ENCODE data around the gene NUP42.

NUP42 gene

GRCh38 chr7:23232966-23233365 is 51.1 kb downstream of the NUP42 start:
- Histone ChIP-seq H3K4me1 (ENCODE audit: control insufficient read depth, insufficient read depth, low read length, unreplicated experiment) (peaks cover 9% of the 10 kb centered on the region), H3K36me3 (ENCODE audit: insufficient read depth, low read length) (no peaks in the 10 kb centered on the region), H2AFZ (ENCODE audit: low read length, unreplicated experiment) (no peak overlapping the region), H3K27me3 (ENCODE audit: insufficient read depth, low read length) (no peaks in the 10 kb centered on the region), H3K79me2 (ENCODE audit: control insufficient read depth, insufficient read depth, low read length, unreplicated experiment) (no peaks in the 10 kb centered on the region), H3K27ac (ENCODE audit: low read depth, low read length) (no peak overlapping the region), H3K4me3 (ENCODE audit: low read depth, low read length) (no peak overlapping the region)

DNA sequence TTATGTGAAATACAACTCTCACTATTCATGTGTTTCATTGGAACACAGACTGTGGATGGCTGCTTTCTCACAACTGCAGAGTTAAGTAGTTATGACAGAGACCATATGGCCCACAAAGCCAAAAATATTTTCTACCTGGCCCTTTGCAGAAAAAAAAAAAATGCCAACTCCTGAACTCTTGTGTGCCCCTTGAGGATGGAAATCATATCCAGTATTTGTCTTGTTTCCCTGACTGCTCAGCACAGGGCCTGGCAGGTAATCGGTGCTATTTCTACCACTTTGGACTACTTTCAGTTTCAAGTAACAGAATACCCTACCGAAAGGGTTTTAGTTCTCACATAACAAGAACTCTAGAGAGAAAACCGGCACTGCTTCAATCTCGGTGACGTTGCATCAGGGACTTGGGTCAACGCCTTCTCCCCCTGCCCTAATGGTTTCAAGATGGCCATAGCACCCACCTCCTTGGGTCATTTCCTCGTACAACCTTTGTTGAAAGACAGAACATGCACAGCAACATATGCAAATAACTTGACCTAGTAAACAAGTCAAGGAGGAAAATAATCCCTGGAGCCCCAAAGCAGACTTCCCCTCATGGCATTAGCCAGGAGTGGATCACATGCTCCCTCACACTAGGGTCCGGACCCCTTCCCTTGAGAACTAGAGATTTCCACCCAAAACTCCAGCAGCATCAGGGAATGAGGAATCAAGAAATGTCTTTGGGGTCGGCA is 52.9 kb downstream of the NUP42 start:
- Histone ChIP-seq H2AFZ (ENCODE audit: low read length, unreplicated experiment) (peak overlapping the region; percentile 61), H3K79me2 (ENCODE audit: control insufficient read depth, insufficient read depth, low read length, unreplicated experiment) (no peaks in the 10 kb centered on the region), H3K27ac (ENCODE audit: low read depth, low read length) (no peak overlapping the region), H3K27me3 (ENCODE audit: insufficient read depth, low read length) (no peaks in the 10 kb centered on the region), H3K4me3 (ENCODE audit: low read depth, low read length) (peak overlapping the region; percentile 54), H3K4me1 (ENCODE audit: control insufficient read depth, insufficient read depth, low read length, unreplicated experiment) (peaks cover 9% of the 10 kb centered on the region), H3K36me3 (ENCODE audit: insufficient read depth, low read length) (no peaks in the 10 kb centered on the region)

- Histone ChIP-seq H2AFZ (ENCODE audit: low read length, unreplicated experiment) (no peak overlapping the region), H3K4me3 (ENCODE audit: low read depth, low read length) (no peak overlapping the region), H3K36me3 (ENCODE audit: insufficient read depth, low read length) (no peaks in the 10 kb centered on the region), H3K79me2 (ENCODE audit: control insufficient read depth, insufficient read depth, low read length, unreplicated experiment) (no peaks in the 10 kb centered on the region), H3K27ac (ENCODE audit: low read depth, low read length) (no peak overlapping the region), H3K4me1 (ENCODE audit: control insufficient read depth, insufficient read depth, low read length, unreplicated experiment) (peaks cover 9% of the 10 kb centered on the region), H3K27me3 (ENCODE audit: insufficient read depth, low read length) (no peaks in the 10 kb centered on the region)
Observed at GRCh38 chr7:23235813-23236221, 54.0 kb downstream of the NUP42 start.

GRCh38 chr7:23237000-23237399 is 55.2 kb downstream of the NUP42 start:
- no peak overlapping the region for H2AFZ ChIP-seq (ENCODE audit: low read length, unreplicated experiment)
- H3K36me3 ChIP-seq (ENCODE audit: insufficient read depth, low read length): no peaks in the 10 kb centered on the region
- no peak overlapping the region for H3K27ac ChIP-seq (ENCODE audit: low read depth, low read length)
- no peaks in the 10 kb centered on the region for H3K27me3 ChIP-seq (ENCODE audit: insufficient read depth, low read length)
- peaks cover 9% of the 10 kb centered on the region for H3K4me1 ChIP-seq (ENCODE audit: control insufficient read depth, insufficient read depth, low read length, unreplicated experiment)
- H3K4me3 ChIP-seq (ENCODE audit: low read depth, low read length): no peak overlapping the region
- H3K79me2 ChIP-seq (ENCODE audit: control insufficient read depth, insufficient read depth, low read length, unreplicated experiment): no peaks in the 10 kb centered on the region

DNA sequence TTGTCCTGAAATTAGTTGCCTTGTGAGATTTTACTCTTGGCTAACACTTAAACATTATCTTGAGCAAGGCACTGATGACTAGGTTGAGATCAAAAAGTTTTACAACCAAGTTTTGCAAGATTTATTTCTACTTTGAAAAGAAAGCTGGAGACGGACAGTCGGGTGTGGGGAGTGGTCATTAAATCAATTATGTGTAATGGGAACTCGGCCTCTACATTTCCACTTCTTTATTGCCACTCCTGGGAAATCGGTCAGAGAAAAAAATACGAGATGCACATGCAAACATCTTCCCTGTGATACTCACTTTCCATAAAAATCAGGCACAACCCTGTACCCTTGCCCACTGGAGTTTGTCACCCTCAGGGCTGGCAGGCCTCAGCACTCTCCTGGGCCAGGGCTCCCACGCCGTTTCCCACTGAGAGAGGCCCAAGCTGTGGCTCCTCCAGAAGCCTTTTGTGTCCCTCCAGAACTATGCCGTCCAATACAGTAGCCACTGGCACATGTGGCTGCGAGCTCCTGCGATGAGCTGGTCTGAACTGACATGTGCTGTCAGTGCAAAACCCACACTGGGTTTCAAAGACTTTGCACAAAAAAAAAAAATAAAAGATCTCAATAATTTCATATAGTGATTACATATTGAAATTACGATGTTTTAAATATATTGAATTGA is 57.3 kb downstream of the NUP42 start:
- Histone ChIP-seq H2AFZ (ENCODE audit: low read length, unreplicated experiment) (no peak overlapping the region), H3K27ac (ENCODE audit: low read depth, low read length) (no peak overlapping the region), H3K4me1 (ENCODE audit: control insufficient read depth, insufficient read depth, low read length, unreplicated experiment) (peaks cover 13% of the 10 kb centered on the region), H3K36me3 (ENCODE audit: insufficient read depth, low read length) (no peaks in the 10 kb centered on the region), H3K27me3 (ENCODE audit: insufficient read depth, low read length) (no peaks in the 10 kb centered on the region), H3K4me3 (ENCODE audit: low read depth, low read length) (no peak overlapping the region), H3K79me2 (ENCODE audit: control insufficient read depth, insufficient read depth, low read length, unreplicated experiment) (no peaks in the 10 kb centered on the region)

DNA sequence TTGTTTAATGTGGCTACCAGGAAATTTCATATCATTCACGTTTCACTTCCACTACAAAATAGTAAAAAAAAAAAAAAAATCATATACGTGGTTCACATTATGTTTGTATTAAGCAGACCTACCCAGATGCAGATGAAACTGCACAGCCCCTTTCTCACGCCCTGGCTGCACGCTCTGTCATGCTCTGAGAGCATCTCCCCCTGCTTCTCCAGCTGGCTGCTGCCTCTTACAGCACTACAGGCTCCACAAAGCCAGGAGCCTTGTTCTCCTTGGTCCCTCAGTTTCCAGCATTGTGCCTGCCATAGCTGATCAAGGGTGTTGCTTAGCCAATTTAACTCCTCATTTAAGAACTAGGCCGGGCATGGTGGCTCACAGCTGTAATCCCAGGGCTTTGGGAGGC is 57.9 kb downstream of the NUP42 start:
- no peak overlapping the region for H2AFZ ChIP-seq (ENCODE audit: low read length, unreplicated experiment)
- peaks cover 13% of the 10 kb centered on the region for H3K4me1 ChIP-seq (ENCODE audit: control insufficient read depth, insufficient read depth, low read length, unreplicated experiment)
- H3K4me3 ChIP-seq (ENCODE audit: low read depth, low read length): no peak overlapping the region
- H3K79me2 ChIP-seq (ENCODE audit: control insufficient read depth, insufficient read depth, low read length, unreplicated experiment): no peaks in the 10 kb centered on the region
- H3K27ac ChIP-seq (ENCODE audit: low read depth, low read length): no peak overlapping the region
- no peaks in the 10 kb centered on the region for H3K27me3 ChIP-seq (ENCODE audit: insufficient read depth, low read length)
- H3K36me3 ChIP-seq (ENCODE audit: insufficient read depth, low read length): no peaks in the 10 kb centered on the region

GRCh38 chr7:23242321-23242720 is 60.5 kb downstream of the NUP42 start:
- Histone ChIP-seq H3K27ac (ENCODE audit: low read depth, low read length) (no peak overlapping the region), H2AFZ (ENCODE audit: low read length, unreplicated experiment) (no peak overlapping the region), H3K27me3 (ENCODE audit: insufficient read depth, low read length) (no peaks in the 10 kb centered on the region), H3K4me1 (ENCODE audit: control insufficient read depth, insufficient read depth, low read length, unreplicated experiment) (peaks cover 4% of the 10 kb centered on the region), H3K79me2 (ENCODE audit: control insufficient read depth, insufficient read depth, low read length, unreplicated experiment) (peaks cover 2% of the 10 kb centered on the region), H3K36me3 (ENCODE audit: insufficient read depth, low read length) (no peaks in the 10 kb centered on the region), H3K4me3 (ENCODE audit: low read depth, low read length) (no peak overlapping the region)

- no peaks in the 10 kb centered on the region for H3K36me3 ChIP-seq (ENCODE audit: insufficient read depth, low read length)
- no peak overlapping the region for H2AFZ ChIP-seq (ENCODE audit: low read length, unreplicated experiment)
- H3K4me3 ChIP-seq (ENCODE audit: low read depth, low read length): no peak overlapping the region
- H3K27ac ChIP-seq (ENCODE audit: low read depth, low read length): no peak overlapping the region
- no peaks in the 10 kb centered on the region for H3K27me3 ChIP-seq (ENCODE audit: insufficient read depth, low read length)
- H3K4me1 ChIP-seq (ENCODE audit: control insufficient read depth, insufficient read depth, low read length, unreplicated experiment): peaks cover 4% of the 10 kb centered on the region
- H3K79me2 ChIP-seq (ENCODE audit: control insufficient read depth, insufficient read depth, low read length, unreplicated experiment): peaks cover 5% of the 10 kb centered on the region
Observed at GRCh38 chr7:23242935-23243334, 61.1 kb downstream of the NUP42 start.

GRCh38 chr7:23246555-23246954 is 64.7 kb downstream of the NUP42 start, which contains the start of gene GPNMB:
TSS of gene GPNMB (plus strand) at chr7:23246775. CDS start at chr7:23246858, 83 bp downstream.
- Histone ChIP-seq H3K27me3 (ENCODE audit: insufficient read depth, low read length) (no peaks in the 10 kb centered on the region), H3K4me3 (ENCODE audit: low read depth, low read length) (peak within 1 kb of the TSS; percentile 86), H3K27ac (ENCODE audit: low read depth, low read length) (peak within 1 kb of the TSS; percentile 68), H3K79me2 (ENCODE audit: control insufficient read depth, insufficient read depth, low read length, unreplicated experiment) (peaks cover 22% of the 10 kb centered on the region), H3K4me1 (ENCODE audit: control insufficient read depth, insufficient read depth, low read length, unreplicated experiment) (peaks cover 9% of the 10 kb centered on the region), H3K36me3 (ENCODE audit: insufficient read depth, low read length) (peaks cover 24% of the 10 kb centered on the region), H2AFZ (ENCODE audit: low read length, unreplicated experiment) (peak within 1 kb of the TSS; percentile 98)

- Histone ChIP-seq H3K4me3 (ENCODE audit: low read depth, low read length) (peak overlapping the region; percentile 86), H3K27me3 (ENCODE audit: insufficient read depth, low read length) (no peaks in the 10 kb centered on the region), H3K79me2 (ENCODE audit: control insufficient read depth, insufficient read depth, low read length, unreplicated experiment) (peaks cover 22% of the 10 kb centered on the region), H3K36me3 (ENCODE audit: insufficient read depth, low read length) (peaks cover 29% of the 10 kb centered on the region), H2AFZ (ENCODE audit: low read length, unreplicated experiment) (peak overlapping the region; percentile 98), H3K4me1 (ENCODE audit: control insufficient read depth, insufficient read depth, low read length, unreplicated experiment) (peaks cover 9% of the 10 kb centered on the region), H3K27ac (ENCODE audit: low read depth, low read length) (peak overlapping the region; percentile 68)
Observed at GRCh38 chr7:23247046-23247602, 65.3 kb downstream of the NUP42 start.
